Thyroid gland (tissue), 4 donors: Measurements from ENCODE around the gene AFAP1.

Source experiments
- POLR2A ChIP-seq, 2 donors: fragments of 450-650 bp; IDR thresholded peaks; one replicate each; pipeline ENCODE4 v1.6.1; 2017; ENCODE audit warnings: antibody characterized with exemption in 2 of 2, mild to moderate bottlenecking in 2 of 2, moderate library complexity in 1 of 2
- TF ChIP-seq, protein P1 (sequence below), 6 experiments: fragments of 200-600 bp in 3 of 6; fragments of 450-650 bp in 3 of 6; sonication (generic) in 3 of 6; IDR thresholded peaks; one replicate each; pipeline ENCODE4 v1.5.1; 2016 to 2019; ENCODE audit warnings: antibody characterized with exemption in 6 of 6, mild to moderate bottlenecking in 2 of 6, inconsistent platforms in 1 of 6, moderate library complexity in 1 of 6

DNA sequence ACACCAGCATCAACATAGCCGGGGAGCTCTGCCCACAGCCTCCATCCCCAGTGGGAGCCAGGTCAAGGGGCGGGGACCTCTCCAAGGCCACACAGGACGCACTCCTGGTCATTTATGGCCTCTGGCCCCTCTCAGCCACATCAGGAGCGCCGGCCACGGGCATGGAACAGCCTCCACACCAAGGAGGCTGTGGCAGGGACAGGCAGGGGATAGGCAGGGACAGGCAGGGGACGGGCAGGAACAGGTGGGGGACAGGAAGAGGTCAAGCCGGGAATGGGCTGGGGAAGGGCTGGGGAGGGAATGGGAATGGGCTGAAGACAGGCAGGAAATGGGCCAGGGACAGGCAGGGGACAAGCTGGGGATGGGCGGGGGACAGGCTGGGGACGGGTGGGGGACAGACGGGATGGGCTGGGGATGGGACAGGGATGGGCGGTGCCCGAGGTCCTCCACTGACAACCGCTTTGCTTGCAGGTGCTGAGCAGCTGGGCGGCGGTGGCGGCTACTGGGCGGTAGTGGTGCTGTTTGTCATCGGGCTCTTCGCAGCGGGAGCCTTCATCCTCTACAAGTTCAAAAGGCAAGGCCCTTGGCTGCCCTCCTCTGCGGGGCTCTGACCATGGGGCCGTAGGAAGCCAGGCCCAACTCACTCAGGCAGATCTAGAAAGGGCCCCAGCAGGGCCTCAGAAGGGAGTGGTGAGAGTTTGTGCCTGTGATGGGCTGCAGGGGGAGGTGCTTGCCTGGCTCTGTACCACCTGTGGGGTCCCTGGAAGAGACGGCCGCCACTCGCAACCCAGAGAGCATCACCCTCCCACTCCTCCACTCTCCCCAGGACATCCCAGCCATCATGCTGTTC, 205.6 kb downstream of the AFAP1 start:
- TF ChIP-seq POLR2A (IDR thresholded peaks at IDR 0.05): no peak
- TF ChIP-seq, protein P1, sequence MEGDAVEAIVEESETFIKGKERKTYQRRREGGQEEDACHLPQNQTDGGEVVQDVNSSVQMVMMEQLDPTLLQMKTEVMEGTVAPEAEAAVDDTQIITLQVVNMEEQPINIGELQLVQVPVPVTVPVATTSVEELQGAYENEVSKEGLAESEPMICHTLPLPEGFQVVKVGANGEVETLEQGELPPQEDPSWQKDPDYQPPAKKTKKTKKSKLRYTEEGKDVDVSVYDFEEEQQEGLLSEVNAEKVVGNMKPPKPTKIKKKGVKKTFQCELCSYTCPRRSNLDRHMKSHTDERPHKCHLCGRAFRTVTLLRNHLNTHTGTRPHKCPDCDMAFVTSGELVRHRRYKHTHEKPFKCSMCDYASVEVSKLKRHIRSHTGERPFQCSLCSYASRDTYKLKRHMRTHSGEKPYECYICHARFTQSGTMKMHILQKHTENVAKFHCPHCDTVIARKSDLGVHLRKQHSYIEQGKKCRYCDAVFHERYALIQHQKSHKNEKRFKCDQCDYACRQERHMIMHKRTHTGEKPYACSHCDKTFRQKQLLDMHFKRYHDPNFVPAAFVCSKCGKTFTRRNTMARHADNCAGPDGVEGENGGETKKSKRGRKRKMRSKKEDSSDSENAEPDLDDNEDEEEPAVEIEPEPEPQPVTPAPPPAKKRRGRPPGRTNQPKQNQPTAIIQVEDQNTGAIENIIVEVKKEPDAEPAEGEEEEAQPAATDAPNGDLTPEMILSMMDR (IDR thresholded peaks at IDR 0.05): no peak
